HFF-Myc (cell line): ENCODE data around the gene RPL41.
A peak's percentile ranks its signal among the peaks of the same experiment; 100 is the strongest.

Experiments used
- DNase-seq: peaks from one replicate; pipeline ENCODE4 v3.0.0-alpha.2; 2011; ENCODE audit warnings: low read depth; ENCODE audit errors: extremely low read depth
- H3K4me3 ChIP-seq: replicated peaks from 2 replicates; pipeline ENCODE4 v1.5.1; 2011; ENCODE audit warnings: low read depth, mild to moderate bottlenecking, control low read depth, low read length
- CTCF ChIP-seq: IDR thresholded peaks from 2 replicates; pipeline ENCODE4 v1.5.1; 2012; ENCODE audit warnings: mild to moderate bottlenecking, low read depth, low read length, control low read depth; ENCODE audit errors: missing control alignments

Gene RPL41

GRCh38 chr12:56102683-56103065, 13.8 kb upstream of the RPL41 start:
- no peak for TF ChIP-seq CTCF
- H3K4me3 ChIP-seq: no peak overlapping the region
- no peak for DNase-seq

- peak overlapping the region; percentile 91 for H3K4me3 ChIP-seq
- TF ChIP-seq CTCF: no peak
- no peak for DNase-seq
Observed at GRCh38 chr12:56103066-56103711, 13.2 kb upstream of the RPL41 start.

GRCh38 chr12:56103823-56104108, 12.7 kb upstream of the RPL41 start:
- TF ChIP-seq CTCF: no peak
- peak overlapping the region; percentile 91 for H3K4me3 ChIP-seq
- no peak for DNase-seq

- DNase-seq: peak; percentile 96
- TF ChIP-seq CTCF: no peak
- H3K4me3 ChIP-seq: peak within 1 kb of the TSS; percentile 91
Observed at GRCh38 chr12:56104109-56104814, 12.2 kb upstream of the RPL41 start, which contains the start of gene PA2G4. Gene PA2G4, plus strand, starts transcription at chr12:56104559. Its CDS starts 179 bp downstream, at chr12:56104738.

- no peak for TF ChIP-seq CTCF
Observed at GRCh38 chr12:56104815-56105608, 11.4 kb upstream of the RPL41 start.

GRCh38 chr12:56105609-56105902, 10.9 kb upstream of the RPL41 start:
- no peak for DNase-seq
- TF ChIP-seq CTCF: no peak
- peak overlapping the region; percentile 91 for H3K4me3 ChIP-seq

More at GRCh38 chr12:56104815-56105608, 11.4 kb upstream of the RPL41 start:
- no peak for DNase-seq
- peak overlapping the region; percentile 91 for H3K4me3 ChIP-seq
